ENCODE results near the gene ELP1. TPM values are rescaled to one million over a fixed set of nuclear protein-coding genes. Genes with fewer than 3 reads are reported as not detected.

The ELP1 gene
- total RNA-seq, 4 donors from 2014 or later = 12.3 to 22.2 (median 20.2) TPM

GRCh38 chr9:108836319-108836718, 97.6 kb downstream of the ELP1 start:
- H3K27ac ChIP-seq = peak overlapping the region in 1 of 4 donors; percentile 81
- DNase-seq = no peak
- H3K4me1 ChIP-seq = peaks cover 3 to 48% (median 13%) of the 10 kb centered on the region in 3 donors
- intact Hi-C loops (cut with DNase I) = no loop called here
- no peaks in the 10 kb centered on the region for H3K36me3 ChIP-seq
- H3K4me3 ChIP-seq = no peak overlapping the region
- no peaks in the 10 kb centered on the region for H3K27me3 ChIP-seq
- 6 to 40% methylated on average over 3 to 9 of the region's 9 CpGs for WGBS, 2 donors
- H3K9me3 ChIP-seq = no peaks in the 10 kb centered on the region
- no peak for TF ChIP-seq POLR2A (IDR thresholded peaks at IDR 0.05)
- no peak for TF ChIP-seq CTCF (IDR thresholded peaks at IDR 0.05)

- H3K4me1 ChIP-seq = peaks cover 3 to 53% (median 13%) of the 10 kb centered on the region in 3 donors
- intact Hi-C loops (cut with DNase I) = no loop called here
- no peaks in the 10 kb centered on the region for H3K27me3 ChIP-seq
- no peaks in the 10 kb centered on the region for H3K36me3 ChIP-seq
- H3K27ac ChIP-seq = peak overlapping the region in 1 of 4 donors; percentile 81
- WGBS, 2 donors = 50 to 71% methylated on average over 6 to 7 of the region's 7 CpGs
- H3K4me3 ChIP-seq = no peak overlapping the region
- no peak for TF ChIP-seq CTCF (IDR thresholded peaks at IDR 0.05)
- TF ChIP-seq POLR2A (IDR thresholded peaks at IDR 0.05) = no peak
- H3K9me3 ChIP-seq = no peaks in the 10 kb centered on the region
- DNase-seq = no peak
Measured at GRCh38 chr9:108835831-108836230, 98.1 kb downstream of the ELP1 start.

- no peak for DNase-seq
Measured at GRCh38 chr9:108834959-108835665, 98.8 kb downstream of the ELP1 start.

GRCh38 chr9:108832179-108832500, 101.8 kb downstream of the ELP1 start:
- no peaks in the 10 kb centered on the region for H3K27me3 ChIP-seq
- no peaks in the 10 kb centered on the region for H3K9me3 ChIP-seq
- no peak for DNase-seq
- intact Hi-C loops (cut with DNase I) = no loop called here
- H3K36me3 ChIP-seq = no peaks in the 10 kb centered on the region
- H3K27ac ChIP-seq = no peak overlapping the region
- TF ChIP-seq POLR2A (IDR thresholded peaks at IDR 0.05) (no peak), CTCF (IDR thresholded peaks at IDR 0.05) (no peak)
- WGBS, 2 donors = 79 to 82% methylated on average over 3 of the region's 3 CpGs
- H3K4me1 ChIP-seq = peaks cover 3 to 52% (median 12%) of the 10 kb centered on the region in 3 donors
- H3K4me3 ChIP-seq = no peak overlapping the region

More at GRCh38 chr9:108834959-108835665, 98.8 kb downstream of the ELP1 start:
- Histone ChIP-seq H3K4me3 (no peak overlapping the region), H3K36me3 (no peaks in the 10 kb centered on the region), H3K27me3 (no peaks in the 10 kb centered on the region), H3K9me3 (no peaks in the 10 kb centered on the region), H3K27ac (peak overlapping the region in 1 of 4 donors; percentile 81), H3K4me1 (peaks cover 3 to 60% (median 13%) of the 10 kb centered on the region in 3 donors)
- intact Hi-C loops (cut with DNase I) = no loop called here
- WGBS, 2 donors = 30 to 40% methylated on average over 4 of the region's 4 CpGs
- TF ChIP-seq POLR2A (IDR thresholded peaks at IDR 0.05) (no peak), CTCF (IDR thresholded peaks at IDR 0.05) (no peak)

- H3K36me3 ChIP-seq = no peaks in the 10 kb centered on the region
- TF ChIP-seq POLR2A (IDR thresholded peaks at IDR 0.05) (no peak), CTCF (IDR thresholded peaks at IDR 0.05) (no peak)
- H3K27ac ChIP-seq = no peak overlapping the region
- peaks cover 3 to 47% (median 10%) of the 10 kb centered on the region in 3 donors for H3K4me1 ChIP-seq
- H3K4me3 ChIP-seq = no peak overlapping the region
- H3K27me3 ChIP-seq = no peaks in the 10 kb centered on the region
- no peak for DNase-seq
- WGBS, 2 donors = 62 to 71% methylated on average over 1 of the region's 1 CpG
- intact Hi-C loops (cut with DNase I) = no loop called here
- no peaks in the 10 kb centered on the region for H3K9me3 ChIP-seq
Measured at GRCh38 chr9:108831496-108832178, 102.3 kb downstream of the ELP1 start.
